GM18502 (cell line): ENCODE measurements around the gene PPP1R27.
A peak's percentile ranks its signal among the peaks of the same experiment; 100 is the strongest.

Source experiments
- ATAC-seq: cut with Tn5 transposase; IDR thresholded peaks from one replicate; pipeline ENCODE4 v1.9.1; 2021; ENCODE audit warnings: mild to moderate bottlenecking; ENCODE audit not compliant: unreplicated experiment, poor library complexity

PPP1R27 gene, protein sequence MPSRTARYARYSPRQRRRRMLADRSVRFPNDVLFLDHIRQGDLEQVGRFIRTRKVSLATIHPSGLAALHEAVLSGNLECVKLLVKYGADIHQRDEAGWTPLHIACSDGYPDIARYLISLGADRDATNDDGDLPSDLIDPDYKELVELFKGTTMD

DNA sequence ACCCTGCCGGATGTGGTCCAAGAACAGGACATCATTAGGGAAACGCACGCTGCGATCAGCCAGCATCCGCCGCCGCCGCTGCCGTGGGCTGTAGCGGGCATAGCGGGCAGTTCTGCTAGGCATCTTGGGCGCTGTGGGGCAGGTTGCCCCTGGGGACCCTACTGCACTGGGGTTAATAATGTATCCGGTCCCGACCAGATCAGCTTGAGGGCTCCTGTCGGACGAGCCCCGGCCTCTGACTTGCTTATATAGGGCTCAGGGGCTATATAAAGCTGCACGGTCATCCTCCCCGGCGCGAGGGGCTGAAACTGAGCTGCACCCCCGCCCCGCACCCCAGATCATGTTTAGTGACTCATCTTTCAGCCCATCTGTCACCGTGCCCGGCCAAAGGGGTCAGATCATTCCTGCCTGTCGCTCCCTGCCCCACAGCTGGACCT is at the start of gene PPP1R27:
Gene PPP1R27 (minus strand): TSS at position 220 of the 437 bp plus-strand sequence. CDS start 97 bp downstream, at position 123.
- no peak for ATAC-seq

DNA sequence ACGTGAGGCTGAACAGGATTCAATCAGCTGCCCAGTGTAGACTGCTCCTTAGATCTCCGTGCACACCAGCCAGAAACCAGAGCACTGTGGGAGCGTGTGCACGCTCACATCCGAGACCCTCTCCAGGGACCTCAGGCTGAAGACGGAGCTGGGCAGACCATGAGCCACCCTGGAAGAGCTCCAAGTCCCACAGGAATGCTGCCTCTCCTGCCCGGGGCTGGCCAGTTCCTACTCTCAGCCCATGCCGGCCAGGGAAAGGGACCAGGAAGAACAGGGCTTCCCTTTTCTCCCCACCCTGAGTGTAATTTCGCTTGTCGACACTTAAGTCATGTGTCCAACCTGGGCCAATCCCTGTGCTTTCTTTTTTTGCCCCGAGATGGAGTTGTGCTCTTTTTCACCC is 49.7 kb upstream of the PPP1R27 start:
- no peak for ATAC-seq

DNA sequence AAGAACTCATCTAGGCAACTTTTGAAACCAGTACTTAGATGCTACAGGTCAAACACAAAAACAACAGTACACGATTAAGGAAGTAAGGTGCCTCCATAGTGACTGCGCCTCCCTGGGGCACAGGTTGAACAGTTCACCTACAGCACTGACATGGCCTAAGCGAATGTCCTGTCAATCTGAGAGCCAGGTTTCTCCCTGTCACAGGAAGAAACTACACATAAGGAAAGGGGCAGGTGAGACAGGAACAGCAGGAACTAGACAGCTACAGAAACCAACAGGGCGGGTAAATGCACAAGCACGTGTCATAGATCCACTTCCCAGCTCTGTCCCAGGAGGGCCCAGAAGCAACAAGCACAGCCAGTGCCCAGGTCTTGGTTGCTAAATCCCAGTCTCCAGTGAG is 44.3 kb upstream of the PPP1R27 start:
- ATAC-seq: no peak

- ATAC-seq: no peak
These were observed 43.4 kb upstream of the PPP1R27 start for GRCh38 chr17:81878294-81878693.

- no peak for ATAC-seq
These were observed 42.7 kb upstream of the PPP1R27 start for GRCh38 chr17:81877569-81877968.

DNA sequence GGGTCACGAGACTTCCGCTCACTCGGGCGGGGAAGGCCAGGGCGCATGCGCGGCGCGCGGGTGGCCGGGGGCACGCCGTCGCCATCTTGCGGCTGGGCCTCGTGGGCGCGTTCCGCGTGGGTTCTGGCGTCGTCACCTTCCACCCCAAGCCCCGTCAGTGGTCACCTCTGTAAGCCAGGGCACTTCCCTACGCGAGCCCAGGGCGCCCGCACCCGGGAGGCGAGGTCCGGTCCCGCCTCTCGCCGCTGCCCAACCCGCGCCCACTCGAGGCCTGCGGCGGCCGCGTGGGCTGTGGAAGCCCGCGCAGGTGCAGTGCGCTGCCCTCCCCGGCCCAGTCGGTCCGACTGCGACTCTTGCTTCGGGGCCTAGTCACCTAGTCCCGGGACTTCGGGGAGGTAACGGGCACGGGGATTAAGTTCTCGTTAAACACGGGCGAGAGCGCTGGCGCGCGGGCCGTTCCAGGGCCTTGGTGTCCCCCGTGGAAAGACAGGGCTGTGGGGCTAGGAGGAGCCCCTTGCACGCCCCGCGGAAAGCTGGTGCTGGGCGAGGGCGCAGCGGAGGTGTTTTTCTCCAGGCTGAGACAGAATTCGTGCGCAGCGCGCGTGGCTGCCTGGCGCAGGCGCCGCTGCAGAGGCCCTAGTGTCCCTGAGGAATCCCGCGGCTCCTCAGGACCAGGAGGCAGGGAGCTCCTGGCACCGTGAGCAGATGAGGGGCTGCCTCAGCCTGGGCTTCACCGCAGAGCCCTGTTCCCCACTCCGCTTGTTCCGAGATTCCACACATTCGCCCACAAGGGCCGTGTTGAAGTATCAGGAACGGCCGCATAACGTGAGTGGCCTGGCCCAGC is 36.8 kb upstream of the PPP1R27 start:
- ATAC-seq: peak; percentile 41

DNA sequence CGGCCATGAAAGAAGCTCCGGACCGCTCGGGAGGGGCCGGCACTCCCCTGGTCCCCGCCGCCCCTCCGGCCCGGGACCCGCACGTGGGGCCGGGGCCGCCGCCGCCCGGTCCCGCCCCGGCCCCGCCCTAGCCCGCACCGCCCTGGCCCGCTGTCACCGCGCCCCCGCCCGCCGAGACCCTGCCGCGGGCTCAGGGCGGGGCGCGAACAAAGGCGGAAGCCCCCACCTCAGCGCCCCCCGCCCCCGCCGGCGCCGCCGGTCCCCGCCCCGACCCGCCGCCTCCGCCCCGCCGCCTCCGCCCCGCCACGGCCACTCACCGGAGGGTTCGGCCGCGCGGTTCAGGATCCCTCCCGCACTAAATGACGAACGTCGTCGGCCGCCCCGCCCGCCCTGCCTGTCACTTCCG is 36.1 kb upstream of the PPP1R27 start, which contains the start of gene ARHGDIA:
Gene ARHGDIA (minus strand): TSS at position 357 of the 406 bp plus-strand sequence. CDS start 1,407 bp downstream, outside the sequence.
- peak; percentile 26 for ATAC-seq

DNA sequence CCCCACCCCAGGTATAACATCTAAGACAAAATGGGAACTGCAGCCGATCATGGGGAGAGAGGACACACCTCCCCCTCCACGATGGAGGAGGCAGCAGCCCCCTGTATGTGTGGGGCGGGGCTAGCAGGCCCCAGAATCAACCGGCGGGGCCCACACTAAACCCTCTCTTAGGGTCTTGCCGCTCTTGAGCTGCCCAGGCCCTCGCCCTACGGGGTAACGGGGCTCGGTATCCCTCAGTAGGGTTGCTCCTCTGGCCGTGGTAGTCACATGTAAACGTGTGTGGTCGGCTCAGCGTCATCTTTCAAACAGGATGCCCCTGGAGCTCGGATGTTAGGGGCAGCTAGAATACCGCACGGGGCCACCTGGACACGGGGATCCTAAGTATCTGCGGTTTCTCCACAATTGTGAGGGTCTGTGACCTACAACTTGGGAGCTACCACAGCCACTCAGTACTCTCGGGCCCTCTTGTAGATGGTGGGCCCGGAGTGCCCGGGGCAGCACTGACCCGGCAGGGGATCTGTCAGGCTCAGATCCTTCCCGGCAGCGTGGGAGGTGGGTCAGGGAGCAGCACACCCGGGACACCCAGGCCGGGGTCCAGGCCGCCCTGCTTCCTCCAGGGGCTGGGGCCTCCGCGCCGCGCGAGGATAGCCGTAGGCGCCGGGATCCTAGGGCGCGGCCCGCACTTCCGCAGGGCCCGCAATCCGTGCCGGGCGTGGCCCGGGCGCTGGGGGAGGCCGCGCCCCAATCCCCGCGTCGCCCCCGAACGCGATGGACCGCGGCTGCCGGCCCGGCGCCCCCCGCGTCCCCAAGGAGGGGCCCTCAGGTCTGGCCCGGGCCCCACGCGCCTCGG is 35.5 kb upstream of the PPP1R27 start:
- ATAC-seq: peak; percentile 18

- peak; percentile 4 for ATAC-seq
These were observed 34.6 kb upstream of the PPP1R27 start for GRCh38 chr17:81869221-81870130.

GRCh38 chr17:81868674-81869220 is 33.9 kb upstream of the PPP1R27 start:
- ATAC-seq: no peak

DNA sequence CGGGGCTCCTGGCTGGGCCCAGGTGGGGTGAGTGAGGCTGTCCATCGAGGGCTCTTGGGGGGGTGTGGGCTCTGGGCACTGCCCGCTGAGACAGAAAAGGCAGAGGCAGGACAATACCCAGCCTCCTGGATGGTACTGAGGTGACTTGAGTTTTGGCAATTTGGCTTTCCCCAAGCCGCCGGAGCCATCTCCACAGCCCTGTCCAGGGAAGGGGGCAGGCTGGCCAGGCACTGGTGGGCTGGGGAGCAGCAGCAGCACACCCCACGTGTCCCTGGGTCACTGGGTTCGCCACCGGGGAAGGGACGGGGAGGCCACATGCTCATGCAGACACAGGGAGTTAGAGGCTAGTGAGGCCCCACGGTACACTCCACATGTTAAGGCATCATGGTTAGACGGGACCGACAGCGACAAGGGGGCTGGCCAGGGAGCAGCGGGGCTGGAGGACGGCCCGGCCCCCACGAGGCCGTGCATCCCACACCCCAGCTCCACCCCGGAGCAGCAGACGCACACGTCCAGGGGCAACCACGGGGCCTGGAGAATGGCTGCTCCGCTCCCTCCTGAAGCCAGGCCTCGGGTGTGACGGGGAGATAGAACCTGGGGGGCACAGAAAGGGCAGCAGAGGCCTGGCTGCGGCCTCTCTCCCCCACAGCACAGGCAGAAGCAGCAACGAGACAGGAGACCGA is 33.3 kb upstream of the PPP1R27 start:
- no peak for ATAC-seq

GRCh38 chr17:81867170-81867990 is 32.5 kb upstream of the PPP1R27 start:
- no peak for ATAC-seq

DNA sequence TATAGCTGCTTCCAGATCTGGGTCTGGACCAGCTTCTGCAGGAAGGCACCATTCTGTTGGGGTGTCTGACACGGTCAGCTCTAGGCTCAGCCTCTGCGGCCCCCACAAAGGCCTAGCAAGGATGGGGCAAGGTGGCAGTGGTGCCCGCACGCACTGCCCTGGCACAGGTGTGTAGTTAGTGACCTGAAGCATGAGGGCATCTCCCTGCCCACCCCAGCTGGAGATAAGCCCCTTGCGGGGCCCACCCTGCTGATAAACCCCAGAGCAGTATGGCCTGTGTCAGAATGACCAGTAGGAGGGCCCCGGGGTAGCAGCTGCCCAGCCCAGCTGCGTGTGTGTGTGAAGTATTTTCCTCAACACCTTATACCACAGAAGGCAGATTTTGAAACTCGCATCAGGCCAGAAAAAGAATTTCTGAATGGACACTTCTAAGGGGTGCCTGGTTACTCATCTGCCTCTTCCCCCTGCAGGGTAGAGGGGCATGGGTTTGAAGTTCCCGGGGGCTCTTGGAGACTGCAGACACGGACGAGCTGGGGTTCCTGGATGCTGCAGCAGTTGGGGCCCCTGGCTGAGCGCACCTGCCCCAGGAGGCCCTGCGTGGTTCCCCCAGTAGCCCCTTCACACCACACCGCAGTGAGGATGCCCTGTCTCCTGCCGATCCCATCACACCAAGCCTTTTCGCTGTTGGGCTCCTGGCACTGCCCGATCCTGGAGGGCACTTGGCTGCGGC is 31.8 kb upstream of the PPP1R27 start:
- ATAC-seq: no peak

DNA sequence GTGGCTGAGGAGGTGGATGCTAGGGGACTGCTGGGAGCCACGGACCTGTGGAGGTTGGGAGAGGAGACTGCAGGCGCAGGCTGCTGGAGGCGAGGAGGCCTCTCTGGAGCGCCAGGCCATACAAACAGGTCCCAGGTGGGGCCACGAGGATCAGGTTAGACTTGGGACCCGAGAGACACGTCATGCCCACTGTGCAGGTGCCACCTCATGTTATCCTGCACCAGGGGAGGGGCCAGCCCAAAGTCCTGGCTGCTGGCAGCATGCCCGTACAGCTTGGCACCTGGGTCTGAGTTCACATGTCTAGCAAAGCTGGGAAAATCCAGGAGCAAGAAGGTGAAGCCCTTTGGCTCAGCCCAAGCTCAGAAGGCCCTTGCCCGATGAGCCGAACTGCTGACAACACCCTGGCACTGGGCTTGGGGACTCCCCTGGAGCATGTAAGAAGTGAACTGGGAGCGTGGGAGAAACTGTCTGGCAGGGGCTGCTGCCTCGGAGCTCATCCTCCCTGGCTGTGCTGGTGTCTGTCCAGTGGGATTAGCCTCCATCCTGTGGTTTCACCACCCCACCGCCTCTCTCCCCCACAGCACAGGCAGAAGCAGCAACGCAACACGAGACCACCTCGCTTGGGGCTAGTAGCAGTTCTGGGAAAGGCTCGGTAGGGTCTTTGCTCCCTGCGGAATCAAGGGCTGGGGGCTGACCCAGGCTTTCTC is 31.0 kb upstream of the PPP1R27 start:
- no peak for ATAC-seq

- ATAC-seq: no peak
These were observed 30.5 kb upstream of the PPP1R27 start for GRCh38 chr17:81865358-81865732.

DNA sequence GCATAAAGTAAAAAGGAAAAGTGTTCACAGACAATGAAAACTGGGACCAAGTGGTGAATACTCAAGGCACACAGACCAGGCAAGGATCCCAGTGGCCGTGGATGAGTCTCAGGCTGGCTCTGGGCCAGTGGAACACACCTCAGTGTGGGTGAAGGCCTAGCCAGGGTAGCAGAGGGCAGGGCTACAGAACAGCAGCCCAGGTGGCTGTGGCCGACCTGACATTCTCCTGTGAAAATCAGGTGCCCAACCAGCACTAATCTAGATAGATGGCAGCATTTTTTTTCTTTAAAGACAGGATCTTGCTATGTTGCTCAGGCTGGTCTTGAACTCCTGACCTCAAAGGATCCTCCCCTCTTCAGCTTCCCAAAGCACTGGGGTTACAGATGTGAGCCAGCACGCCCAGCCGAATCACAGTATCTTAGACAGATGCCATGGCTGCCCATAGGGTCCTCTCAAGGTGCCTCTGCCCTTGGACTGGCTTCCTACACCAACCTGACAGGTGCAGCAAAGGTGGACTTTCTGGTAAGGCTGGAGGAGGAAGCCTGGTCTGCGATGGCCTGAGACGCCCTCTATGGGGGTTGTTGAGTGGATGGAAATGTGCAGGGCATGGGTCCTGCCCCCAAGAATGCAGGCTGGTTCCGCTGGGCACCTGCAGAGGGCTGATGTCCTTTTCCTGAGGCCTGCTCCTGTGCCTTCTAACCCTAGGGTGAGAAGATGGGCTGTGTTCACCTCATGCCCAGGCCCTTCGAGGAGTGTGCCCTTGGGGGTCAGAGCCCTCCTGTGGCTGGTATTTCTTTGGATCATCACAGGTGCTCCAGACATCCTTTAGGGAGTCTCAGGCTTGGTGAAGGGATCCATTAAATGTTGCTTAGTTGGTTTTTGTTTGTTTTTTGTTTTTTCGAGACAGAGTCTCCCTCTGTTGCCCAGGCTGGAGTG is 29.3 kb upstream of the PPP1R27 start:
- no peak for ATAC-seq
